ENCODE results near the gene SUMF1.

SUMF1 gene

GRCh38 chr3:4466741-4467521 is at the start of gene SUMF1:
Gene SUMF1 (minus strand): TSS chr3:4467269. CDS start chr3:4467245, 24 bp downstream.
- H4K20me1 ChIP-seq: peaks cover 0 to 4% (median 0%) of the 10 kb centered on the region in 11 experiments; a peak in 2 of 22 replicates
- H3K9ac ChIP-seq: peak within 1 kb of the TSS; percentile 82 to 98 (median 93)
- peaks cover 10 to 44% (median 21%) of the 10 kb centered on the region in 10 experiments for H3K4me1 ChIP-seq
- H3K27me3 ChIP-seq: no peaks in the 10 kb centered on the region
- no peaks in the 10 kb centered on the region for H3K36me3 ChIP-seq
- no peaks in the 10 kb centered on the region for H3K9me3 ChIP-seq (replicated peaks in 1 of 11)
- H3K27ac ChIP-seq: peak within 1 kb of the TSS; percentile 79 to 97 (median 91)
- peak within 1 kb of the TSS; percentile 75 to 93 (median 83) for H3K4me2 ChIP-seq
- no peak for TF ChIP-seq Cebpa-rat (IDR thresholded peaks at IDR 0.05)
- H3K4me3 ChIP-seq: peak within 1 kb of the TSS; percentile 78 to 97 (median 91)

- peaks cover 0 to 93% (median 0%) of the 10 kb centered on the region in 11 experiments; a peak in 11 of 22 replicates for H4K20me1 ChIP-seq
- H3K4me2 ChIP-seq: 0 out of 22 replicates have a peak overlapping the region, but pooled peaks of 1 of the 11 experiments have one; percentile 91
- H3K9me3 ChIP-seq (replicated peaks in 1 of 11): 0 out of 22 replicates have a peak, but pooled peaks cover 0 to 4% (median 0%) of the 10 kb centered on the region in 11 experiments
- no peak overlapping the region for H3K9ac ChIP-seq
- no peak overlapping the region for H3K4me3 ChIP-seq
- H3K27ac ChIP-seq: no peak overlapping the region
- no peak for TF ChIP-seq Cebpa-rat (IDR thresholded peaks at IDR 0.05)
- H3K27me3 ChIP-seq: no peaks in the 10 kb centered on the region
- peaks cover 0 to 49% (median 21%) of the 10 kb centered on the region in 10 experiments; a peak in 12 of 20 replicates for H3K4me1 ChIP-seq
- H3K36me3 ChIP-seq: peaks cover 0 to 27% (median 11%) of the 10 kb centered on the region in 11 experiments; a peak in 11 of 22 replicates
Observed at GRCh38 chr3:4515916-4516579, 49.0 kb upstream of the SUMF1 start.

- H4K20me1 ChIP-seq: peaks cover 0 to 92% (median 0%) of the 10 kb centered on the region in 11 experiments; a peak in 11 of 22 replicates
- H3K4me1 ChIP-seq: peaks cover 0 to 38% (median 20%) of the 10 kb centered on the region in 10 experiments; a peak in 12 of 20 replicates
- H3K9me3 ChIP-seq (replicated peaks in 1 of 11): 0 out of 22 replicates have a peak, but pooled peaks cover 0 to 4% (median 0%) of the 10 kb centered on the region in 11 experiments
- no peak overlapping the region for H3K9ac ChIP-seq
- H3K4me2 ChIP-seq: no peak overlapping the region
- H3K27ac ChIP-seq: no peak overlapping the region
- H3K36me3 ChIP-seq: peaks cover 0 to 25% (median 10%) of the 10 kb centered on the region in 11 experiments; a peak in 9 of 22 replicates
- TF ChIP-seq Cebpa-rat (IDR thresholded peaks at IDR 0.05): no peak
- no peaks in the 10 kb centered on the region for H3K27me3 ChIP-seq
- no peak overlapping the region for H3K4me3 ChIP-seq
Observed at GRCh38 chr3:4514916-4515315, 47.8 kb upstream of the SUMF1 start.

GRCh38 chr3:4514321-4514720 is 47.3 kb upstream of the SUMF1 start:
- Histone ChIP-seq H3K4me2 (no peak overlapping the region), H3K36me3 (peaks cover 0 to 31% (median 9%) of the 10 kb centered on the region in 11 experiments; a peak in 9 of 22 replicates), H3K27me3 (no peaks in the 10 kb centered on the region), H3K9ac (no peak overlapping the region), H3K9me3 (replicated peaks in 1 of 11) (0 out of 22 replicates have a peak, but pooled peaks cover 0 to 4% (median 0%) of the 10 kb centered on the region in 11 experiments), H4K20me1 (peaks cover 0 to 92% (median 0%) of the 10 kb centered on the region in 11 experiments; a peak in 11 of 22 replicates), H3K4me1 (peaks cover 0 to 32% (median 17%) of the 10 kb centered on the region in 10 experiments; a peak in 12 of 20 replicates), H3K27ac (no peak overlapping the region), H3K4me3 (no peak overlapping the region)
- no peak for TF ChIP-seq Cebpa-rat (IDR thresholded peaks at IDR 0.05)

- Histone ChIP-seq H3K27ac (no peak overlapping the region), H3K36me3 (peaks cover 0 to 40% (median 4%) of the 10 kb centered on the region in 11 experiments; a peak in 8 of 22 replicates), H4K20me1 (peaks cover 0 to 95% (median under 1%) of the 10 kb centered on the region in 11 experiments; a peak in 11 of 22 replicates), H3K27me3 (no peaks in the 10 kb centered on the region), H3K4me2 (no peak overlapping the region), H3K4me1 (peaks cover 6 to 20% (median 13%) of the 10 kb centered on the region in 10 experiments; a peak in 19 of 20 replicates), H3K4me3 (no peak overlapping the region), H3K9ac (no peak overlapping the region), H3K9me3 (replicated peaks in 1 of 11) (no peaks in the 10 kb centered on the region)
- no peak for TF ChIP-seq Cebpa-rat (IDR thresholded peaks at IDR 0.05)
Observed at GRCh38 chr3:4512895-4513616, 46.0 kb upstream of the SUMF1 start.

GRCh38 chr3:4511491-4512262 is 44.6 kb upstream of the SUMF1 start:
- no peaks in the 10 kb centered on the region for H3K27me3 ChIP-seq
- no peak overlapping the region for H3K27ac ChIP-seq
- no peaks in the 10 kb centered on the region for H3K9me3 ChIP-seq (replicated peaks in 1 of 11)
- no peak overlapping the region for H3K9ac ChIP-seq
- H3K36me3 ChIP-seq: peaks cover 0 to 40% (median 0%) of the 10 kb centered on the region in 11 experiments; a peak in 6 of 22 replicates
- peaks cover 0 to 97% (median 6%) of the 10 kb centered on the region in 11 experiments; a peak in 10 of 22 replicates for H4K20me1 ChIP-seq
- TF ChIP-seq Cebpa-rat (IDR thresholded peaks at IDR 0.05): no peak
- peaks cover 12 to 20% (median 17%) of the 10 kb centered on the region in 10 experiments; a peak in 19 of 20 replicates for H3K4me1 ChIP-seq
- H3K4me2 ChIP-seq: no peak overlapping the region
- no peak overlapping the region for H3K4me3 ChIP-seq

GRCh38 chr3:4509983-4510755 is 43.1 kb upstream of the SUMF1 start:
- Histone ChIP-seq H3K4me1 (peaks cover 19 to 31% (median 26%) of the 10 kb centered on the region in 10 experiments), H3K27me3 (no peaks in the 10 kb centered on the region), H3K36me3 (peaks cover 0 to 40% (median 0%) of the 10 kb centered on the region in 11 experiments; a peak in 6 of 22 replicates), H4K20me1 (peaks cover 0 to 95% (median 6%) of the 10 kb centered on the region in 11 experiments; a peak in 10 of 22 replicates), H3K9me3 (replicated peaks in 1 of 11) (no peaks in the 10 kb centered on the region), H3K9ac (no peak overlapping the region), H3K4me2 (no peak overlapping the region), H3K4me3 (no peak overlapping the region), H3K27ac (no peak overlapping the region)
- no peak for TF ChIP-seq Cebpa-rat (IDR thresholded peaks at IDR 0.05)
